Measurements from ENCODE around the gene DNHD1. TPM values are rescaled to one million over a fixed set of nuclear protein-coding genes. Genes with fewer than 3 reads are reported as not detected.

The DNHD1 gene, protein sequence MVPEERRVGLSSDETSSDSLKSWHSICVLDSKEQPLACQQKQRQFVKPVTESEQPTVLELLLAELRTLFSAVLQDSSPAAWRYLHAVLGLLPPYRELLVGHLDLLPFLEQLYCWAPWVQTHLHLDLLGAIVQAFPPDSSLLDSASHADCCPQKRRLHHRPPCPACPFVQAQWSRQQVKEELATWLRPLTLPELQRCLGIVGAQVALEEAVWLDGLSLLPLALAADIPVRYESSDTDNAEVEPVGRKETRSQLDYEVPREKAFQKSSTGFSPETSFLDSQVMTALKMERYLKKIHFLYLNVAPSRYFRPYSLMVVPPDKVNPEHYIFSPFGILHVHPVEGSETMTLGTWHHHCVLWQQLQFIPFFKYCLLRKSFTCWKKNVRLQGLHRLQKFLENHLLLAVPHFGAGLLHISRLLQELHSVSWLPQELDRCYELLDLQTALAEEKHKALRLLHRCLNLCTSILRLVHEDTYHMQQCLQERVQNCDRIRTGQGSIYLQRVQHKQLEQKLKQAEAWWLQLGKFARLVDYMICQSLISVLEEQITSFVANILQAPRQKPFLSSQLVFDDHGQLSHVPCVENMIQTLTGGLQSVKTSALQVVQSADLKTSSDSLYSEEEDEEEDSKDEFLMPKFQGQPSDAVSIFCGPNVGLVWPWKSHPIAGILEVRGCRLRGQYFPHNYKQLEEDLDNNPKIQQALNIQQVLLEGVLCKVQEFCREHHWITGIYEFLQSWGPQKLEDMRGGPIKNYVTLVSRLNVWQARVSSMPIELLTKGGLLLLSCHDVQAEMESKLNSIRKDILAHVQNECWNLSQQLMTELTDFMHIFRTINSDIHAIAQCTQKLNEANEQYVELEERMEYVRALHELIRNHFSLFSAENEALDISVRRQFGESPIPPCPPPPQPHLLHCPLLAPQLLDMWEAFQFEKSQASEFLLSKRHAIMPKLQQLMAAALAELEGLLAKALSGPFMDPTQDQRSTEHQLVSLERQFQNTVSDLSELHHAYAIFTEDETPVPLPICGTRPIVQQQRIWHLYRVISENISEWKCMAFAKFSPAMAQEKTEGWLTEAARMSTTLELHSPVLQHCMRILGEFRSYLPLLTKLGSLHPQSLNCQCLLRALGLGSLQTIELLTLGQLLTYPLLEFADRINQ (N-terminal part only)
- 20.4 TPM for polyA plus RNA-seq (2012; ENCODE audit: missing spikeins)

DNA sequence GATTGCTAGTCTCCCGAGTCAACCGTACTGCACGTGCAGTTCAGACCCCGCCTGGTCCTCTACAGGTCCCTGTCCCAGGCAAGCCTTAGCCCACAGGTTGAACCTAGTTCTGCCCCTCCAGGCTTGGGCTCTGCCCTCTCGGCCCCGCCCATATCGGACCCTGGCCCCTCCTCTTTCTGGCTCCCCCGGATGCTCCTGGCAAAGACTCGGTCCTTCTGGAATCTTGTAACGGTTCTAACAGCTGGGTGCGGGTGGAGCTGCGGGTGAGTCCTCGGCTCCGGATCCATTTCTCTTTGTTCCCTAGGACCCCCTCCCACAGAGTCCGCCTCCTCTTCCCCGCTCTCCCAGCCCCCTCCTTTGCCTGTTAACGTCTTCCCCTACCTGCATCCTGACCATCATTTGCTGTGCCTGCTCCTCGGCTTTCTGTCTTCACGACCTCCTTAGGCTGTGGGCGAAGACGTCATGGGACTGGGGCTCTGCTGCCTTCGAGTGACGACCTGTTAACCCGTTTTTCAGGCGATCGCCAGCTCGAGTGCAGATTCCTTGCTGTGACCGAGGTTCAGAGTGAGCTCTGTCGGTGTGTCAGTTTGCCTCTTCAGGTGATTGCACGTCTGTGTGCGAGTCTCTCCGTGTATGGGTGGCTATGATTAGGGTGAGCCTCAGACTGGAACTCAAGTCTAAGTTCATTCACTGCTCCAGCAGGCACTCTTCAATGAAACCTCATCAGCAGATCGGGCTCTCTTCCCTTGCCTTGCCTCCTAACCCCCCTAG is at the start of gene DNHD1:
Gene DNHD1, plus strand, starts transcription at position 212 of the 771 bp plus-strand sequence. CDS start 936 bp downstream, outside the sequence.
- 0 out of 2 replicates have a peak, but pooled peaks have one; percentile 30 for TF ChIP-seq POLR2A (IDR thresholded peaks at IDR 0.05; ENCODE audit: low read depth, low read length)
- TF ChIP-seq TAF1 (IDR thresholded peaks at IDR 0.05; ENCODE audit: borderline replicate concordance, low read depth, low read length): no peak
- DNase-seq (ENCODE audit: insufficient read length): no peak
- FAIRE-seq: no peak

DNA sequence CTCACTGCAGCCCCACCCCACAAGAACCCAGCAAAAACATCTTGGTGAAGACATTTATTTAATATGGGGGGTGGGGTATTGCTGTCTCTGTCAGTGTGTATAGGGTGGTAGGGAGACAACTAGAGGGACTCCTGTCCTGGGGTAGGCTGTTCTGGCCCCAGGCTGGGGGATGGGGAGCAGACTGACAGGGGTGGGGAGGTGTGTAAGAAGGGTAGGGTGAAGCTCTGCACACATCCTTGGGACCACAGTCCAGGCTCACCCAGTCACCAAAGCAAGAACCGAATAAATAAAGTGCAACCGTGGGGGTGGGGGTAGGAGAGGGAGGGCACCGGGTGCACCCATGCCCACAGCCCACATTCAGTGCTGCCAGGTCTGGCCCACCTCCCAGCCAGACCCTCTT is 48.5 kb upstream of the DNHD1 start:
- DNase-seq (ENCODE audit: insufficient read length): no peak

DNA sequence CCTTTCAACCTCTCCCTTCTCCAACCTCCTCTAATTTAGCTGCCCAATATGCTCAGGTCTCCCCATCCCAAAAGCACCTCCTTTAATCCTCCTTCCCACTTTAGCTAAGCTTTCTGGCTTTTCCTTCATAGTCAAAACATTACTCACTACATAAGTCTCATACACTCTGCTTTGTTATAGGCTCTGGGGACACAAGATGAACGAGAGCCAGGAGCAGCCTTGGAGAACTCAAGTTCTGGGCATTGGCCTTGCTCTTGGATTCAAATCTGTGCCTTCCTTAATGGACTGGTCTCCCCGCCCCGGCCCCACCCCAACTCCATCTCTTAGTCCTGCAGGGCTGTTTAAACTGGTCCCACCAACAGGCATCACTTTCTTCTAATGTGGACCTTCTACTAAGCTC is 44.9 kb upstream of the DNHD1 start:
- DNase-seq (ENCODE audit: insufficient read length): no peak
- FAIRE-seq: no peak
- no peak for TF ChIP-seq POLR2AphosphoS5 (IDR thresholded peaks at IDR 0.05; ENCODE audit: low read depth, low read length)
- no peak for TF ChIP-seq TAF1 (IDR thresholded peaks at IDR 0.05; ENCODE audit: borderline replicate concordance, low read depth, low read length)

More for the DNA sequence above, 48.5 kb upstream of the DNHD1 start:
- TF ChIP-seq POLR2A (IDR thresholded peaks at IDR 0.05; ENCODE audit: low read depth, low read length) (no peak), POLR2AphosphoS5 (IDR thresholded peaks at IDR 0.05; ENCODE audit: low read depth, low read length) (no peak), TAF1 (IDR thresholded peaks at IDR 0.05; ENCODE audit: borderline replicate concordance, low read depth, low read length) (no peak)
- no peak for FAIRE-seq

GRCh38 chr11:6453152-6453551 is 43.9 kb upstream of the DNHD1 start:
- TF ChIP-seq POLR2A (IDR thresholded peaks at IDR 0.05; ENCODE audit: low read depth, low read length): no peak
- TF ChIP-seq TAF1 (IDR thresholded peaks at IDR 0.05; ENCODE audit: borderline replicate concordance, low read depth, low read length): no peak
- TF ChIP-seq POLR2AphosphoS5 (IDR thresholded peaks at IDR 0.05; ENCODE audit: low read depth, low read length): no peak
- no peak for FAIRE-seq
- no peak for DNase-seq (ENCODE audit: insufficient read length)

GRCh38 chr11:6455070-6455469 is 42.0 kb upstream of the DNHD1 start:
- DNase-seq (ENCODE audit: insufficient read length) (no peak), FAIRE-seq (no peak)
- no peak for TF ChIP-seq TAF1 (IDR thresholded peaks at IDR 0.05; ENCODE audit: borderline replicate concordance, low read depth, low read length)
- TF ChIP-seq POLR2AphosphoS5 (IDR thresholded peaks at IDR 0.05; ENCODE audit: low read depth, low read length): no peak
- TF ChIP-seq POLR2A (IDR thresholded peaks at IDR 0.05; ENCODE audit: low read depth, low read length): no peak

DNA sequence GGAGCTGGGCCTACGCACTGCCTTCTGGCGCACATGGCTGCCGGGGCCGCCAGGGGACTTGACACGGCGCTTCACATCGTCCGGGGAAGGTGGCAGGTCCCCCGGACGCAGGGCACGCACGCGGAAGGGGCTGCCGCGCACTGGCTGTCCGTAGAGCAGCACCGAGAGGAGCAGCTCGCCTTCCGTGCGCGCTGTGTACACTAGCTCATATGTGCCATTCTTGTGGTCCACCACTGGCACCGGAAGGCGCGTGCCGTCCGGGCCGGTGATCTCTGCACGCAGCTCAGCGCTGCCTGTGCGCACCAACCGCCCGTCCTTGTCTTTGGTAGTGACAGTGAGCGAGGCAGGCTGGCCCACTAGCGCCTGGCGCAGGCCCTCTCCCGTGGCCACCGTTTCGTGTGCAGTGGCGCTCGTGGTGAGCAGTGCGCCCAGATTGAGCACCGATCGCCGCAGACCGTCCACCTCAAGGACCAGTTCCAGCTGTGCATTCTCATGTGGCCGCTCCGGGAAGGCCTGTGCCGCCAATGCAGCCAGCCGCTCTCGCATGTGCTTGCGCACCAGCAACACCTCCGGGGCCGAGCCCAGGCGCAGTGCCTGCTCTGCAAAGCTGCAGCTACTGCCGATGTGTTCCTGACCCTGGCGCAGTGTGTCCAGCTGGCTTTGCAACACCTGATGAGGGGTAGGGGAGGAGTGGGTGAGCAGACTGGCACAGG is 40.6 kb upstream of the DNHD1 start:
- TF ChIP-seq TAF1 (IDR thresholded peaks at IDR 0.05; ENCODE audit: borderline replicate concordance, low read depth, low read length) (no peak), POLR2A (IDR thresholded peaks at IDR 0.05; ENCODE audit: low read depth, low read length) (no peak), POLR2AphosphoS5 (IDR thresholded peaks at IDR 0.05; ENCODE audit: low read depth, low read length) (no peak)
- no peak for FAIRE-seq

GRCh38 chr11:6457581-6458320 is 39.3 kb upstream of the DNHD1 start:
- FAIRE-seq: no peak

More for the DNA sequence above, 40.6 kb upstream of the DNHD1 start:
- DNase-seq (ENCODE audit: insufficient read length): no peak

DNA sequence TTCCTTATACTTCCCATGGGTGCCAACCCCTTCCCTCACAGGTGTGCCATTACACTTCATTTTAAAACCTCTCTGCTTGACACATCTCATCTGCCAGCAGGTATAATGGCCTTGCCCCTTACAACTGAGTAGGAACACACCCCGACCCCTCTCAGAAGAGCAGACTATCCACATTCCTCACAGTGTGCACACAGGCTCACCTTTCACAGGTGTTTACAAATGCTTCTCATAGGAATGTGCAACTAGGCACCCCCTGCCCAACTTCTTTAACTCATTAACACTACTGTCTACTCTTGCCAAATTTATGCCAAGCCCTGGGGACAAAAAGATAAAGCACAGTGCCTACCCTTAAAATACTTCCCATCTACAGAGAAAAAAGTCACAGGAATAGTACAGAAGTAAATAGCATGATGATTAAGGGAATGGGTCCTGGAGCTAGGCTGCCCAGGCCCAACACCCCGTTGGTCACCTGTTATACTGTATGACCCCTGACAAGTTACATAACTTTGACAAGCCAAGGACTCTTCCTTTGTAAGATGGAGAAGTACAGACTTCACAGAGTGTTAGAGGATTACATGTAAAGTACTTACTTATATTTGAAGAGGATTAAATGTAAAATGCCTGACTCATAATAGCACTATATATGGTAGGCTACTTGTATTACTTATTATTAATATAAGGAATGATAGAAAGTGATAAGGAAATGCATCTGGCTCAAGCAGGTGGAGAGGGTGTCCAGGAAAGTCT is 38.6 kb upstream of the DNHD1 start:
- FAIRE-seq: no peak
- TF ChIP-seq POLR2AphosphoS5 (IDR thresholded peaks at IDR 0.05; ENCODE audit: low read depth, low read length) (no peak), TAF1 (IDR thresholded peaks at IDR 0.05; ENCODE audit: borderline replicate concordance, low read depth, low read length) (no peak), POLR2A (IDR thresholded peaks at IDR 0.05; ENCODE audit: low read depth, low read length) (no peak)
- no peak for DNase-seq (ENCODE audit: insufficient read length)

More at GRCh38 chr11:6457581-6458320, 39.3 kb upstream of the DNHD1 start:
- TF ChIP-seq TAF1 (IDR thresholded peaks at IDR 0.05; ENCODE audit: borderline replicate concordance, low read depth, low read length) (no peak), POLR2AphosphoS5 (IDR thresholded peaks at IDR 0.05; ENCODE audit: low read depth, low read length) (no peak), POLR2A (IDR thresholded peaks at IDR 0.05; ENCODE audit: low read depth, low read length) (no peak)
- no peak for DNase-seq (ENCODE audit: insufficient read length)

- DNase-seq (ENCODE audit: insufficient read length): no peak
- TF ChIP-seq POLR2A (IDR thresholded peaks at IDR 0.05; ENCODE audit: low read depth, low read length) (no peak), POLR2AphosphoS5 (IDR thresholded peaks at IDR 0.05; ENCODE audit: low read depth, low read length) (no peak), TAF1 (IDR thresholded peaks at IDR 0.05; ENCODE audit: borderline replicate concordance, low read depth, low read length) (no peak)
- no peak for FAIRE-seq
These were observed 38.0 kb upstream of the DNHD1 start for GRCh38 chr11:6459099-6459450.

Measured in GM12892 (cell line).